IMR-90 (cell line): ENCODE measurements around the gene SYNGR1.

Experiments used
- BHLHE40 ChIP-seq: fragments of 150-350 bp; IDR thresholded peaks from 2 replicates; pipeline ENCODE4 v1.6.1; 2016; ENCODE audit warnings: mild to moderate bottlenecking, low read depth, low read length
- MAZ ChIP-seq: IDR thresholded peaks from 2 replicates; pipeline ENCODE4 v1.6.1; 2012; ENCODE audit warnings: low read depth, mild to moderate bottlenecking, low read length, improper control_type of control experiment, moderate library complexity, borderline replicate concordance
- NFE2L2 ChIP-seq: fragments of 150-350 bp; IDR thresholded peaks from 2 replicates; pipeline ENCODE4 v1.6.1; 2016; ENCODE audit warnings: low read depth, mild to moderate bottlenecking, low read length
- RFX5 ChIP-seq: IDR thresholded peaks from 2 replicates; pipeline ENCODE4 v1.8.0; 2012; ENCODE audit warnings: low read depth, mild to moderate bottlenecking, low read length, moderate library complexity
- SMC3 ChIP-seq: fragments of 150-350 bp; IDR thresholded peaks from 2 replicates; pipeline ENCODE4 v1.6.1; 2016; ENCODE audit warnings: low read depth, mild to moderate bottlenecking, antibody characterized with exemption, low read length, moderate library complexity
- TF ChIP-seq, protein P1 (sequence below): conservative IDR thresholded peaks from 2 replicates; pipeline ENCODE4 v1.5.1; 2012; ENCODE audit warnings: mild to moderate bottlenecking, low read depth, low read length, improper control_type of control experiment

DNA sequence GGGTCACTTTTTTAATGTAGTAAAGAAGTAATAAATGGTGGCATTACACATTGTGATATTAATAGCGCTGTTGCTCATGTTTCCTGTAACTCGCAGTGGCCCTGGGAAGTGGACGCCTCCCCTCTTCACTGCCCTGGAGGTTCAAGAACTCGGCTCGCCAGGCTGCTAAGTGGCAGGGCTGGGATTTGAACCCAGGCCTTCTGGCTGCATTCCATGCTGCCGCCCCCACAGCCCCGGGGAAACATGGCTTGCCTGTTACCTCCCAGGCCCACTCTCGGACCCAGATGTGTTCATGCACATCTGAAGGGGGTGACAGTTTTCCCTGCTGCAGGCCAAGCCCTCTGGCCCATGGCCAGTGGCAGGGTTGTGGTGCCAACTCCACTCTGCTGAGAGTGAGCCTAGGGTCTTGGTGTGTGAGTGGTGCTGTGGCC lies 82.0 kb downstream of the SYNGR1 start:
- TF ChIP-seq, protein P1, sequence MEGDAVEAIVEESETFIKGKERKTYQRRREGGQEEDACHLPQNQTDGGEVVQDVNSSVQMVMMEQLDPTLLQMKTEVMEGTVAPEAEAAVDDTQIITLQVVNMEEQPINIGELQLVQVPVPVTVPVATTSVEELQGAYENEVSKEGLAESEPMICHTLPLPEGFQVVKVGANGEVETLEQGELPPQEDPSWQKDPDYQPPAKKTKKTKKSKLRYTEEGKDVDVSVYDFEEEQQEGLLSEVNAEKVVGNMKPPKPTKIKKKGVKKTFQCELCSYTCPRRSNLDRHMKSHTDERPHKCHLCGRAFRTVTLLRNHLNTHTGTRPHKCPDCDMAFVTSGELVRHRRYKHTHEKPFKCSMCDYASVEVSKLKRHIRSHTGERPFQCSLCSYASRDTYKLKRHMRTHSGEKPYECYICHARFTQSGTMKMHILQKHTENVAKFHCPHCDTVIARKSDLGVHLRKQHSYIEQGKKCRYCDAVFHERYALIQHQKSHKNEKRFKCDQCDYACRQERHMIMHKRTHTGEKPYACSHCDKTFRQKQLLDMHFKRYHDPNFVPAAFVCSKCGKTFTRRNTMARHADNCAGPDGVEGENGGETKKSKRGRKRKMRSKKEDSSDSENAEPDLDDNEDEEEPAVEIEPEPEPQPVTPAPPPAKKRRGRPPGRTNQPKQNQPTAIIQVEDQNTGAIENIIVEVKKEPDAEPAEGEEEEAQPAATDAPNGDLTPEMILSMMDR = no peak
- TF ChIP-seq MAZ = no peak
- TF ChIP-seq NFE2L2 = no peak
- no peak for TF ChIP-seq RFX5
- TF ChIP-seq SMC3 = no peak
- no peak for TF ChIP-seq BHLHE40
